ENCODE measurements around the gene KBTBD4. TPM values are rescaled to one million over a fixed set of nuclear protein-coding genes. Genes with fewer than 3 reads are reported as not detected.

The KBTBD4 gene
- polyA plus RNA-seq, 1 donor from 2014 or later, result 79.5 TPM

DNA sequence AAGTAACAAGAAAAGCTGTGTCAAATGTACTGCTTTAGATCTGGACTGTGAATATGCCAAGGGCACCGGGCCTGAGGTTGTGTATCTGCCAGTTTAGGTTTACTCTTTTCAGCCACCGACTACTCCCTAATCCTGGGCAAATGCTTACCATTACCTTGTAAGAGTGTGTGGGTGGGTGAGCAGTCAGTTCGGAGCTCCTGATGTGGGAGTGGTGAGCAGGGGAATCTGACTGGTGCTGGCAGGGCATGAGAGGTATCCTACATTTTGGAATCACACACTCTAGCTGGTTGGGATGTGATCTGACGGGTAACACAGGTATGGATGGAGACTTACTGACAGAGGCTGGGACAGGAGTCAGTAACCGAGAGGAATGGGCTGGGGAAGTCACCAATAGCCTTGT lies 5.1 kb upstream of the KBTBD4 start:
- H3K9ac ChIP-seq (ENCODE audit: low read length), result no peak overlapping the region
- no peaks in the 10 kb centered on the region for H3K9me2 ChIP-seq (ENCODE audit: insufficient read depth, low read length)
- no peak overlapping the region for H3K4me3 ChIP-seq (ENCODE audit: low read length)
- H4K20me1 ChIP-seq (ENCODE audit: insufficient read depth), result no peaks in the 10 kb centered on the region
- TF ChIP-seq, protein P1, sequence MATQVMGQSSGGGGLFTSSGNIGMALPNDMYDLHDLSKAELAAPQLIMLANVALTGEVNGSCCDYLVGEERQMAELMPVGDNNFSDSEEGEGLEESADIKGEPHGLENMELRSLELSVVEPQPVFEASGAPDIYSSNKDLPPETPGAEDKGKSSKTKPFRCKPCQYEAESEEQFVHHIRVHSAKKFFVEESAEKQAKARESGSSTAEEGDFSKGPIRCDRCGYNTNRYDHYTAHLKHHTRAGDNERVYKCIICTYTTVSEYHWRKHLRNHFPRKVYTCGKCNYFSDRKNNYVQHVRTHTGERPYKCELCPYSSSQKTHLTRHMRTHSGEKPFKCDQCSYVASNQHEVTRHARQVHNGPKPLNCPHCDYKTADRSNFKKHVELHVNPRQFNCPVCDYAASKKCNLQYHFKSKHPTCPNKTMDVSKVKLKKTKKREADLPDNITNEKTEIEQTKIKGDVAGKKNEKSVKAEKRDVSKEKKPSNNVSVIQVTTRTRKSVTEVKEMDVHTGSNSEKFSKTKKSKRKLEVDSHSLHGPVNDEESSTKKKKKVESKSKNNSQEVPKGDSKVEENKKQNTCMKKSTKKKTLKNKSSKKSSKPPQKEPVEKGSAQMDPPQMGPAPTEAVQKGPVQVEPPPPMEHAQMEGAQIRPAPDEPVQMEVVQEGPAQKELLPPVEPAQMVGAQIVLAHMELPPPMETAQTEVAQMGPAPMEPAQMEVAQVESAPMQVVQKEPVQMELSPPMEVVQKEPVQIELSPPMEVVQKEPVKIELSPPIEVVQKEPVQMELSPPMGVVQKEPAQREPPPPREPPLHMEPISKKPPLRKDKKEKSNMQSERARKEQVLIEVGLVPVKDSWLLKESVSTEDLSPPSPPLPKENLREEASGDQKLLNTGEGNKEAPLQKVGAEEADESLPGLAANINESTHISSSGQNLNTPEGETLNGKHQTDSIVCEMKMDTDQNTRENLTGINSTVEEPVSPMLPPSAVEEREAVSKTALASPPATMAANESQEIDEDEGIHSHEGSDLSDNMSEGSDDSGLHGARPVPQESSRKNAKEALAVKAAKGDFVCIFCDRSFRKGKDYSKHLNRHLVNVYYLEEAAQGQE (IDR thresholded peaks at IDR 0.05; ENCODE audit: borderline replicate concordance), result no peak
- no peak for TF ChIP-seq RAD21 (conservative IDR thresholded peaks at IDR 0.05)
- peaks cover 4% of the 10 kb centered on the region for H3K36me3 ChIP-seq (ENCODE audit: insufficient read depth, low read length)
- no peak overlapping the region for H3K4me2 ChIP-seq (ENCODE audit: low read length)
- no peaks in the 10 kb centered on the region for H3F3A ChIP-seq (ENCODE audit: insufficient read depth, low read length, poor library complexity, severe bottlenecking)
- no peaks in the 10 kb centered on the region for H3K27me3 ChIP-seq (ENCODE audit: insufficient read depth, low read depth, low read length)
- no peaks in the 10 kb centered on the region for H3K9me3 ChIP-seq (ENCODE audit: low read length)
- peaks cover 19% of the 10 kb centered on the region for H3K79me2 ChIP-seq (replicated peaks; ENCODE audit: insufficient read depth, low read length)
- no peak overlapping the region for H2AFZ ChIP-seq (ENCODE audit: low read depth, low read length)
- H3K27ac ChIP-seq (ENCODE audit: low read length), result no peak overlapping the region

- H3K9me3 ChIP-seq (ENCODE audit: low read length), result no peaks in the 10 kb centered on the region
- H3K36me3 ChIP-seq (ENCODE audit: insufficient read depth, low read length), result peaks cover 4% of the 10 kb centered on the region
- H3K27ac ChIP-seq (ENCODE audit: low read length), result peak overlapping the region; percentile 96
- TF ChIP-seq, protein P1 (IDR thresholded peaks at IDR 0.05; ENCODE audit: borderline replicate concordance), result no peak
- no peak for TF ChIP-seq SMC3 (conservative IDR thresholded peaks at IDR 0.05; ENCODE audit: poor library complexity)
- TF ChIP-seq RAD21 (conservative IDR thresholded peaks at IDR 0.05), result no peak
- H2AFZ ChIP-seq (ENCODE audit: low read depth, low read length), result no peak overlapping the region
- H3K4me2 ChIP-seq (ENCODE audit: low read length), result peak overlapping the region; percentile 90
- H3K9ac ChIP-seq (ENCODE audit: low read length), result peak overlapping the region; percentile 86
- H3K9me2 ChIP-seq (ENCODE audit: insufficient read depth, low read length), result no peaks in the 10 kb centered on the region
- H3F3A ChIP-seq (ENCODE audit: insufficient read depth, low read length, poor library complexity, severe bottlenecking), result no peaks in the 10 kb centered on the region
- peak overlapping the region; percentile 92 for H3K4me3 ChIP-seq (ENCODE audit: low read length)
- no peaks in the 10 kb centered on the region for H4K20me1 ChIP-seq (ENCODE audit: insufficient read depth)
- H3K27me3 ChIP-seq (ENCODE audit: insufficient read depth, low read depth, low read length), result no peaks in the 10 kb centered on the region
- H3K79me2 ChIP-seq (replicated peaks; ENCODE audit: insufficient read depth, low read length), result peaks cover 44% of the 10 kb centered on the region
These were observed 1.2 kb downstream of the KBTBD4 start for GRCh38 chr11:47577460-47578041.

- Histone ChIP-seq H3K4me2 (ENCODE audit: low read length) (no peak overlapping the region), H3K4me3 (ENCODE audit: low read length) (no peak overlapping the region), H3K27ac (ENCODE audit: low read length) (no peak overlapping the region), H3F3A (ENCODE audit: insufficient read depth, low read length, poor library complexity, severe bottlenecking) (no peaks in the 10 kb centered on the region), H4K20me1 (ENCODE audit: insufficient read depth) (no peaks in the 10 kb centered on the region), H3K9ac (ENCODE audit: low read length) (no peak overlapping the region), H3K9me3 (ENCODE audit: low read length) (no peaks in the 10 kb centered on the region), H3K27me3 (ENCODE audit: insufficient read depth, low read depth, low read length) (no peaks in the 10 kb centered on the region), H3K79me2 (replicated peaks; ENCODE audit: insufficient read depth, low read length) (peaks cover 25% of the 10 kb centered on the region), H2AFZ (ENCODE audit: low read depth, low read length) (no peak overlapping the region), H3K36me3 (ENCODE audit: insufficient read depth, low read length) (no peaks in the 10 kb centered on the region), H3K9me2 (ENCODE audit: insufficient read depth, low read length) (no peaks in the 10 kb centered on the region)
- no peak for TF ChIP-seq EP300 (conservative IDR thresholded peaks at IDR 0.05; ENCODE audit: poor library complexity, severe bottlenecking)
- TF ChIP-seq TAF1 (IDR thresholded peaks at IDR 0.05; ENCODE audit: low read depth), result no peak
- no peak for TF ChIP-seq EZH2 (IDR thresholded peaks at IDR 0.05; ENCODE audit: borderline replicate concordance, insufficient read depth, low read length, poor library complexity, severe bottlenecking)
These were observed 5.4 kb downstream of the KBTBD4 start for GRCh38 chr11:47573321-47573720.
